ENCODE data around the gene SIL1.

GRCh38 chr5:138955671-138956295 lies 242.4 kb downstream of the SIL1 start:
- TF ChIP-seq POLR2A (IDR thresholded peaks at IDR 0.05) (no peak), CTCF (IDR thresholded peaks at IDR 0.05 in 8 of 11, conservative IDR thresholded peaks at IDR 0.05 in 3 of 11) (no peak), POLR2AphosphoS5 (IDR thresholded peaks at IDR 0.05) (no peak)

Measured in spleen (tissue), 7 donors.